ENCODE results near the gene PNPLA7.

PNPLA7 gene

GRCh38 chr9:137491735-137492432 is 58.3 kb downstream of the PNPLA7 start:
- H3K9me3 ChIP-seq (ENCODE audit: low read depth, low read length) = no peaks in the 10 kb centered on the region
- no peak for TF ChIP-seq EZH2 (IDR thresholded peaks at IDR 0.05)
- no peak for TF ChIP-seq FOXP2 (optimal IDR thresholded peaks at IDR 0.05; ENCODE audit: control extremely low read depth, extremely low read length, insufficient read depth)
- no peak for TF ChIP-seq POLR2AphosphoS5 (IDR thresholded peaks at IDR 0.05; ENCODE audit: borderline replicate concordance, low read depth, low read length)
- peak; percentile 8 for DNase-seq (ENCODE audit: low read depth, low spot score)
- no peak overlapping the region for H3K9ac ChIP-seq (ENCODE audit: insufficient read length)
- no peak overlapping the region for H3K27ac ChIP-seq
- H3K36me3 ChIP-seq (ENCODE audit: insufficient read depth, low read length) = no peaks in the 10 kb centered on the region
- H3K4me3 ChIP-seq = 0 out of 2 replicates have a peak overlapping the region, but pooled peaks have one; percentile 36

DNA sequence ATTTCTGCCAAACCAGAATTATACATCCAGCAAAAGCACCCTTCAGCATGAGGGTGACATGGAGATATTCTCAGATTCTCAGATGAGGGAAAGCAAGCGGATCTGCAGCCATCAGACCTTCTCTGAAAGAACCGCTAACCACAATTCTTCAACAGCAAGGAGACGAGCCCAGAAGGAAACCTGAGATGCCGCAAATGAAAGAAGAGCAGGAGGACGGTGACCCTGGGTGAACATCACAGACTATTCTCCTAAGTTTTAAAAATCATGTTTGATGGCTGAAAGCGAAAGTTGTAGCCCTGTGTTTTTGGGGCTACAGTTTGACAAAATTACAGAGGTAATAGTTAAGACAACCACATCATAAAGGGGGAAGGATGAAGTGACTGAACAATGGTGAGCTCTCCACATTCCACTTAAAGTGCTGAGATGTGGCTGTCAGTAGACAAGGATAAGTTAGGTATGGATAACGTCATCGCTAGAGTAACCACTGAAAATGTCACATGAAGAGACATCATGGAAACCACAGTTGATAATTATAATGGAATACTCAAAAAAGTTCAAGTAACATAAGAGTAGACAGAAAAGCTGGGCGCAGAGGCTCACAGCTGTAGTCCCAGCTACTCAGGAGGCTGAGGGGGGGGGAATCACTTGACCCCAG is 59.5 kb downstream of the PNPLA7 start:
- Histone ChIP-seq H3K4me3 (no peak overlapping the region), H3K9me3 (ENCODE audit: low read depth, low read length) (no peaks in the 10 kb centered on the region), H3K27ac (no peak overlapping the region), H3K9ac (ENCODE audit: insufficient read length) (no peak overlapping the region), H3K36me3 (ENCODE audit: insufficient read depth, low read length) (no peaks in the 10 kb centered on the region)
- no peak for DNase-seq (ENCODE audit: low read depth, low spot score)
- TF ChIP-seq FOXP2 (optimal IDR thresholded peaks at IDR 0.05; ENCODE audit: control extremely low read depth, extremely low read length, insufficient read depth) = no peak
- TF ChIP-seq EZH2 (IDR thresholded peaks at IDR 0.05) = no peak
- TF ChIP-seq POLR2AphosphoS5 (IDR thresholded peaks at IDR 0.05; ENCODE audit: borderline replicate concordance, low read depth, low read length) = no peak

- Histone ChIP-seq H3K36me3 (ENCODE audit: insufficient read depth, low read length) (no peaks in the 10 kb centered on the region), H3K9me3 (ENCODE audit: low read depth, low read length) (no peaks in the 10 kb centered on the region), H3K27ac (no peak overlapping the region), H3K4me3 (no peak overlapping the region), H3K9ac (ENCODE audit: insufficient read length) (no peak overlapping the region)
- no peak for TF ChIP-seq FOXP2 (optimal IDR thresholded peaks at IDR 0.05; ENCODE audit: control extremely low read depth, extremely low read length, insufficient read depth)
- TF ChIP-seq EZH2 (IDR thresholded peaks at IDR 0.05) = no peak
- no peak for TF ChIP-seq POLR2AphosphoS5 (IDR thresholded peaks at IDR 0.05; ENCODE audit: borderline replicate concordance, low read depth, low read length)
- no peak for DNase-seq (ENCODE audit: low read depth, low spot score)
These were observed 61.3 kb downstream of the PNPLA7 start for GRCh38 chr9:137488906-137489305.

- no peaks in the 10 kb centered on the region for H3K36me3 ChIP-seq (ENCODE audit: insufficient read depth, low read length)
- TF ChIP-seq POLR2AphosphoS5 (IDR thresholded peaks at IDR 0.05; ENCODE audit: borderline replicate concordance, low read depth, low read length) (no peak), FOXP2 (optimal IDR thresholded peaks at IDR 0.05; ENCODE audit: control extremely low read depth, extremely low read length, insufficient read depth) (no peak), EZH2 (IDR thresholded peaks at IDR 0.05) (no peak)
- H3K4me3 ChIP-seq = no peak overlapping the region
- H3K9ac ChIP-seq (ENCODE audit: insufficient read length) = no peak overlapping the region
- no peak overlapping the region for H3K27ac ChIP-seq
- DNase-seq (ENCODE audit: low read depth, low spot score) = no peak
- no peaks in the 10 kb centered on the region for H3K9me3 ChIP-seq (ENCODE audit: low read depth, low read length)
These were observed 61.9 kb downstream of the PNPLA7 start for GRCh38 chr9:137488327-137488653.

GRCh38 chr9:137487454-137488326 is 62.5 kb downstream of the PNPLA7 start:
- DNase-seq (ENCODE audit: low read depth, low spot score) = no peak
- H3K4me3 ChIP-seq = no peak overlapping the region
- H3K36me3 ChIP-seq (ENCODE audit: insufficient read depth, low read length) = no peaks in the 10 kb centered on the region
- H3K27ac ChIP-seq = no peak overlapping the region
- H3K9me3 ChIP-seq (ENCODE audit: low read depth, low read length) = no peaks in the 10 kb centered on the region
- no peak for TF ChIP-seq POLR2AphosphoS5 (IDR thresholded peaks at IDR 0.05; ENCODE audit: borderline replicate concordance, low read depth, low read length)
- no peak for TF ChIP-seq FOXP2 (optimal IDR thresholded peaks at IDR 0.05; ENCODE audit: control extremely low read depth, extremely low read length, insufficient read depth)
- TF ChIP-seq EZH2 (IDR thresholded peaks at IDR 0.05) = no peak
- no peak overlapping the region for H3K9ac ChIP-seq (ENCODE audit: insufficient read length)

DNA sequence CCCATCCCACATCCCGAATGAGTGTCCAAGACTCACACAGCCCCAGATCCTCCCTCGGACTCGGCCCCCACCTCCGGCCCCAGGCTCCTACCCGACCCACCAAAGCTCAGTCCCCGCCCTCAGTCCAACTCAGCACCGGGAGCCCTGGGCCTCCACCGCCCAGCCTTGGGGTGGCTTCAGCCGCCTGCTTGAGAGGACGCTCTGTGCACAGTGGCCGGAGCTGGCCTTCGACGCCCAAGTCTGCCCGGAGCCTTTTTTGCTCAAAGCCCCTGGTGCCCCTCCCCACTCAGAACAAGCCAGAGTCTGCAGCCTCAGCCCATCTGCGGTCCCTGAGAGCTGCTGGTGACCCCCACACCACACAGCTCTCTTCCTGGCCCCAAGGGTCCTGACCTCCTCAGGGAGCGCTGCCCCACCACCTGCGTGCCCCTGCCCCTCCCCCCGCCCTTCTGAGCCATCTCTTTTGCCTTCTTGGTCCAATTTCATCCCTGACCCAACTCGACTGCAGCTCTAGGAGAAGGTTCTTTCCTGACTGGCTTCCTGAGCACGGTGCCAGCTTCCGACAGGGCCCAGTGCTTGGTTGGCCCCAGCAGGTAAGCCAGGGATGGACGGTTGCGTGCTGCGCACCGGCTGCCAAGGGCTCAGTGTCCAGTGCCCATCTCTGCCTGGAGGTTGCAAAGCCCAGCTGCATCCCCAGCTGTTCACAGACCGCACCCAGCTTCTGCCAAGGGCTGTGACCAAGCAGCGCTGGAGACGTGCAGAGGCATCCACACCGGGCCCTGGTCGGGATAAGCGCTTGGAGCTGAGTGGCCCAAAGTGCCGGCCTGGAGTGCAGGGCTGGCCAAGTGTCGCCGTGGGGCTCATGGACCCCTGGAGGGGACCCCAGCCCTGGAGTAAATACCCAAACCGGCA is 63.4 kb downstream of the PNPLA7 start:
- Histone ChIP-seq H3K27ac (no peak overlapping the region), H3K4me3 (no peak overlapping the region), H3K9me3 (ENCODE audit: low read depth, low read length) (no peaks in the 10 kb centered on the region), H3K36me3 (ENCODE audit: insufficient read depth, low read length) (no peaks in the 10 kb centered on the region), H3K9ac (ENCODE audit: insufficient read length) (no peak overlapping the region)
- no peak for DNase-seq (ENCODE audit: low read depth, low spot score)
- TF ChIP-seq FOXP2 (optimal IDR thresholded peaks at IDR 0.05; ENCODE audit: control extremely low read depth, extremely low read length, insufficient read depth) = no peak
- TF ChIP-seq EZH2 (IDR thresholded peaks at IDR 0.05) = no peak
- TF ChIP-seq POLR2AphosphoS5 (IDR thresholded peaks at IDR 0.05; ENCODE audit: borderline replicate concordance, low read depth, low read length) = no peak

GRCh38 chr9:137486141-137486490 is 64.1 kb downstream of the PNPLA7 start:
- Histone ChIP-seq H3K27ac (no peak overlapping the region), H3K9ac (ENCODE audit: insufficient read length) (no peak overlapping the region), H3K9me3 (ENCODE audit: low read depth, low read length) (no peaks in the 10 kb centered on the region), H3K36me3 (ENCODE audit: insufficient read depth, low read length) (no peaks in the 10 kb centered on the region), H3K4me3 (no peak overlapping the region)
- no peak for TF ChIP-seq POLR2AphosphoS5 (IDR thresholded peaks at IDR 0.05; ENCODE audit: borderline replicate concordance, low read depth, low read length)
- no peak for TF ChIP-seq EZH2 (IDR thresholded peaks at IDR 0.05)
- TF ChIP-seq FOXP2 (optimal IDR thresholded peaks at IDR 0.05; ENCODE audit: control extremely low read depth, extremely low read length, insufficient read depth) = no peak
- no peak for DNase-seq (ENCODE audit: low read depth, low spot score)

Measured in SK-N-MC (cell line).